PFSK-1 (cell line): ENCODE results near the gene SPEF1.

Experiments
- FOXP2 ChIP-seq: optimal IDR thresholded peaks from 2 replicates; pipeline ENCODE3; 2011; ENCODE audit warnings: borderline replicate concordance, control low read depth, inconsistent platforms; ENCODE audit not compliant: insufficient read depth; ENCODE audit errors: extremely low read length, extremely low read depth
- POLR2AphosphoS5 ChIP-seq: IDR thresholded peaks from 2 replicates; pipeline ENCODE4 v1.6.1; 2012; ENCODE audit warnings: low read depth, mild to moderate bottlenecking, control low read depth, low read length, moderate library complexity
- SIN3A ChIP-seq: IDR thresholded peaks from 2 replicates; pipeline ENCODE4 v1.6.1; 2012; ENCODE audit warnings: mild to moderate bottlenecking, low read length, moderate library complexity, borderline replicate concordance; ENCODE audit not compliant: insufficient read depth
- TAF1 ChIP-seq: IDR thresholded peaks from 2 replicates; pipeline ENCODE4 v1.6.1; 2012; ENCODE audit warnings: low read length, control low read depth, borderline replicate concordance; ENCODE audit not compliant: insufficient read depth
- TF ChIP-seq, protein P1 (sequence below), 2 experiments: IDR thresholded peaks; 2 replicates each; pipeline versions ENCODE4 v1.6.1 to v1.8.0; 2011 to 2012; ENCODE audit warnings: low read depth in 2 of 2, low read length in 2 of 2, control low read depth in 1 of 2, inconsistent platforms in 1 of 2, mild to moderate bottlenecking in 1 of 2, moderate library complexity in 1 of 2; ENCODE audit not compliant: insufficient read depth in 1 of 2

The SPEF1 gene

GRCh38 chr20:3802524-3803239 lies 21.4 kb upstream of the SPEF1 start:
- TF ChIP-seq FOXP2 (no peak), POLR2AphosphoS5 (no peak), TAF1 (no peak), SIN3A (no peak)
- TF ChIP-seq, protein P1, sequence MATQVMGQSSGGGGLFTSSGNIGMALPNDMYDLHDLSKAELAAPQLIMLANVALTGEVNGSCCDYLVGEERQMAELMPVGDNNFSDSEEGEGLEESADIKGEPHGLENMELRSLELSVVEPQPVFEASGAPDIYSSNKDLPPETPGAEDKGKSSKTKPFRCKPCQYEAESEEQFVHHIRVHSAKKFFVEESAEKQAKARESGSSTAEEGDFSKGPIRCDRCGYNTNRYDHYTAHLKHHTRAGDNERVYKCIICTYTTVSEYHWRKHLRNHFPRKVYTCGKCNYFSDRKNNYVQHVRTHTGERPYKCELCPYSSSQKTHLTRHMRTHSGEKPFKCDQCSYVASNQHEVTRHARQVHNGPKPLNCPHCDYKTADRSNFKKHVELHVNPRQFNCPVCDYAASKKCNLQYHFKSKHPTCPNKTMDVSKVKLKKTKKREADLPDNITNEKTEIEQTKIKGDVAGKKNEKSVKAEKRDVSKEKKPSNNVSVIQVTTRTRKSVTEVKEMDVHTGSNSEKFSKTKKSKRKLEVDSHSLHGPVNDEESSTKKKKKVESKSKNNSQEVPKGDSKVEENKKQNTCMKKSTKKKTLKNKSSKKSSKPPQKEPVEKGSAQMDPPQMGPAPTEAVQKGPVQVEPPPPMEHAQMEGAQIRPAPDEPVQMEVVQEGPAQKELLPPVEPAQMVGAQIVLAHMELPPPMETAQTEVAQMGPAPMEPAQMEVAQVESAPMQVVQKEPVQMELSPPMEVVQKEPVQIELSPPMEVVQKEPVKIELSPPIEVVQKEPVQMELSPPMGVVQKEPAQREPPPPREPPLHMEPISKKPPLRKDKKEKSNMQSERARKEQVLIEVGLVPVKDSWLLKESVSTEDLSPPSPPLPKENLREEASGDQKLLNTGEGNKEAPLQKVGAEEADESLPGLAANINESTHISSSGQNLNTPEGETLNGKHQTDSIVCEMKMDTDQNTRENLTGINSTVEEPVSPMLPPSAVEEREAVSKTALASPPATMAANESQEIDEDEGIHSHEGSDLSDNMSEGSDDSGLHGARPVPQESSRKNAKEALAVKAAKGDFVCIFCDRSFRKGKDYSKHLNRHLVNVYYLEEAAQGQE (IDR thresholded peaks at IDR 0.05; ENCODE audit: insufficient read depth in 1 of 2, low read depth in 2 of 2, low read length in 2 of 2), result no peak

- TF ChIP-seq SIN3A (no peak), TAF1 (no peak), FOXP2 (no peak), POLR2AphosphoS5 (no peak)
- TF ChIP-seq, protein P1 (IDR thresholded peaks at IDR 0.05; ENCODE audit: insufficient read depth in 1 of 2, low read depth in 2 of 2, low read length in 2 of 2), result no peak
These were observed 20.6 kb upstream of the SPEF1 start for GRCh38 chr20:3801846-3802245.

DNA sequence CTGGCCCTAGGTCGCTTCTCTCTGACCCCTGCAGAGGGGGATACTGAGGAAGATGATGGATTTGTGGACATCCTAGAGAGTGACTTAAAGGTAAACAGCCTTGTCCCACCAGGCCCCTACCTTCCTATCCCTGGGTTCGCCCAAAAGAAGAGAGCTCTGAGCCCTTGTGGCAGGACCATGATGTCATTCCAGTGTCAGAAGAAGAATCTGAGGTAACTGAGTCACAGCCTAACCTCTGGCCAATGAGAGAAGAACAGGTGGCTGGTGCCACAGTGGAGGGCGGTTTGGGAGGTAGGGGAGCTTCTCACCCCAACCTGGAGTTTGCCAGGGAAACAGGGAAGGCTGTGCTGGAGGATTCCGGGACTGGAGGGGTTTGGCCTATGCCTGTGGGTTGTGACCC lies 20.1 kb upstream of the SPEF1 start:
- TF ChIP-seq SIN3A (no peak), POLR2AphosphoS5 (no peak), FOXP2 (no peak), TAF1 (no peak)
- TF ChIP-seq, protein P1 (IDR thresholded peaks at IDR 0.05; ENCODE audit: insufficient read depth in 1 of 2, low read depth in 2 of 2, low read length in 2 of 2), result no peak

DNA sequence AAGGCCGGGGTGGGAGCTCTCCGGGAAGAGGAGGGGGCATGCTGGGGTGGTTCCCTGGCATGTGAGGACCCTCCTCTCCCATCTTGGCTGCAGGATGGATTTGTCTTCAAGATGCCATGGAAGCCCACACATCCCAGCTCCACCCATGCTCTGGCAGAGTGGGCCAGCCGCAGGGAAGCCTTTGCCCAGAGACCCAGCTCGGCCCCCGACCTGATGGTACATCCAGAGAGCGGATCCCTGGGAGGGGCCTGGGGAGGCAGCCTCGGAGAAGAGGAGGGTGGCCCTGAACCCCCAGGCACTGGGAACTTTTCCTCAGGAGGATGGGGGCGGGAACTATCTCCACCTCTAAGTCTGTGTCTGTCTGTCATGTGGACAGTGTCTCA lies 19.6 kb upstream of the SPEF1 start:
- TF ChIP-seq TAF1 (no peak), POLR2AphosphoS5 (no peak), FOXP2 (no peak), SIN3A (no peak)
- TF ChIP-seq, protein P1 (IDR thresholded peaks at IDR 0.05; ENCODE audit: insufficient read depth in 1 of 2, low read depth in 2 of 2, low read length in 2 of 2), result no peak
